OCI-LY1 (cell line): ENCODE measurements around the gene SENP5.

Source experiments
- H2AFZ ChIP-seq: fragments of 200-600 bp; sonication (generic), shearing (Covaris generic); 2 replicates; pipeline ENCODE4 v1.6.0; 2014; ENCODE audit warnings: antibody characterized with exemption, mild to moderate bottlenecking, low read length
- H3F3A ChIP-seq: fragments of 200-600 bp; sonication (generic), shearing (Covaris generic); 2 replicates; pipeline ENCODE4 v1.6.0; 2014; ENCODE audit warnings: mild to moderate bottlenecking, antibody characterized with exemption, low read length, moderate library complexity; ENCODE audit not compliant: insufficient read depth
- H3K27ac ChIP-seq: fragments of 200-600 bp; sonication (generic); 2 replicates; pipeline ENCODE4 v1.5.1; 2014; ENCODE audit warnings: low read length, mixed run types, mild to moderate bottlenecking, low read depth; ENCODE audit not compliant: poor library complexity, severe bottlenecking
- H3K27me3 ChIP-seq: fragments of 200-600 bp; sonication (generic); 2 replicates; pipeline ENCODE4 v1.6.0; 2014; ENCODE audit warnings: antibody characterized with exemption, mild to moderate bottlenecking, low read length, moderate library complexity; ENCODE audit not compliant: insufficient read depth
- H3K36me3 ChIP-seq: fragments of 200-600 bp; sonication (generic); 2 replicates; pipeline ENCODE4 v1.6.1; 2014; ENCODE audit warnings: mild to moderate bottlenecking, antibody characterized with exemption, low read length, moderate library complexity, mixed read lengths; ENCODE audit not compliant: insufficient read depth
- H3K4me1 ChIP-seq: fragments of 200-600 bp; sonication (generic); 2 replicates; pipeline ENCODE4 v1.5.1; 2014; ENCODE audit warnings: mild to moderate bottlenecking, low read length, moderate library complexity; ENCODE audit not compliant: insufficient read depth, severe bottlenecking
- H3K4me2 ChIP-seq: fragments of 200-600 bp; sonication (generic), shearing (Covaris generic); 2 replicates; pipeline ENCODE4 v1.6.1; 2014; ENCODE audit warnings: low read length
- H3K4me3 ChIP-seq: fragments of 200-600 bp; sonication (generic); 2 replicates; pipeline ENCODE4 v1.5.1; 2014; ENCODE audit warnings: low read length, low read depth, mild to moderate bottlenecking, mixed read lengths; ENCODE audit not compliant: poor library complexity, severe bottlenecking
- H3K79me2 ChIP-seq: fragments of 200-600 bp; shearing (Covaris generic); 2 replicates; pipeline ENCODE4 v1.6.1; 2016; ENCODE audit warnings: mixed run types, low read length, mixed read lengths; ENCODE audit not compliant: insufficient read depth
- H3K9ac ChIP-seq: fragments of 200-600 bp; sonication (generic), shearing (Covaris generic); 2 replicates; pipeline ENCODE4 v1.6.1; 2014; ENCODE audit warnings: mild to moderate bottlenecking, low read length, mixed read lengths
- H3K9me2 ChIP-seq: fragments of 200-600 bp; sonication (generic), shearing (Covaris generic); 2 replicates; pipeline ENCODE4 v1.6.1; 2014; ENCODE audit warnings: low read depth, mild to moderate bottlenecking, low read length, mixed read lengths
- H3K9me3 ChIP-seq: fragments of 200-600 bp; shearing (Covaris generic); 2 replicates; pipeline ENCODE4 v1.6.1; 2014; ENCODE audit warnings: low read length, mixed read lengths
- H4K20me1 ChIP-seq: fragments of 200-600 bp; sonication (generic), shearing (Covaris generic); 2 replicates; pipeline ENCODE4 v1.6.0; 2016; ENCODE audit warnings: mild to moderate bottlenecking, low read length; ENCODE audit not compliant: insufficient read depth
- EZH2 ChIP-seq: fragments of 200-600 bp; sonication (generic), shearing (Covaris generic); IDR thresholded peaks from 2 replicates; pipeline ENCODE4 v1.8.0; 2017; ENCODE audit warnings: borderline replicate concordance, mixed run types, mild to moderate bottlenecking, antibody characterized with exemption, low read length, moderate library complexity, mixed read lengths
- TF ChIP-seq, protein P1 (sequence below): fragments of 200-600 bp; sonication (generic), shearing (Covaris generic); IDR thresholded peaks from 2 replicates; pipeline ENCODE4 v1.5.1; 2017; ENCODE audit warnings: mild to moderate bottlenecking, antibody characterized with exemption, low read length, moderate library complexity, mixed read lengths

SENP5 gene

DNA sequence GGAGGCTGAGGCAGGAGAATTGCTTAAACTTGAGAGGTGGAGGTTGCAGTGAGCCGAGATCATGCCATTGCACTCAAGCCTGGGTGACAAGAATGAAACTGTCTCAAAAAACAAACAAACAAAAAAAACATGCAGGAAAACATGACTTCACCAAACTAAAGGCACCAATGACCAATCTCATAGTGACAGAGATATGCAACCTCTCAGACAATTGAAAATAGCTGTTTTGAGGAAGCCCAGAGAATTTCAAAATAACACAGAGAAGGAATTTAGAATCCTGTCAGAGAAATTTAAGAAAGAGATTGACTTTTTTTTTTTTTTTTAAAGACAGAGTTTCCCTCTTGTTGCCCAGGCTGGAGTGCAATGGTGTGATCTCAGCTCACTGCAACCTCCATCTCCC lies 48.5 kb downstream of the SENP5 start:
- H3K36me3 ChIP-seq: peaks cover 33% of the 10 kb centered on the region

GRCh38 chr3:196916995-196917394 lies 49.3 kb downstream of the SENP5 start:
- Histone ChIP-seq H3K27ac (no peak overlapping the region), H3F3A (no peaks in the 10 kb centered on the region), H3K9me3 (peaks cover 9% of the 10 kb centered on the region; the same call in 1 of the 2 replicates), H3K4me2 (no peak overlapping the region), H3K36me3 (peaks cover 34% of the 10 kb centered on the region), H2AFZ (no peak overlapping the region), H3K79me2 (no peaks in the 10 kb centered on the region), H3K4me1 (no peaks in the 10 kb centered on the region), H4K20me1 (no peaks in the 10 kb centered on the region), H3K4me3 (no peak overlapping the region), H3K27me3 (no peaks in the 10 kb centered on the region), H3K9ac (no peak overlapping the region), H3K9me2 (no peaks in the 10 kb centered on the region)
- TF ChIP-seq, protein P1, sequence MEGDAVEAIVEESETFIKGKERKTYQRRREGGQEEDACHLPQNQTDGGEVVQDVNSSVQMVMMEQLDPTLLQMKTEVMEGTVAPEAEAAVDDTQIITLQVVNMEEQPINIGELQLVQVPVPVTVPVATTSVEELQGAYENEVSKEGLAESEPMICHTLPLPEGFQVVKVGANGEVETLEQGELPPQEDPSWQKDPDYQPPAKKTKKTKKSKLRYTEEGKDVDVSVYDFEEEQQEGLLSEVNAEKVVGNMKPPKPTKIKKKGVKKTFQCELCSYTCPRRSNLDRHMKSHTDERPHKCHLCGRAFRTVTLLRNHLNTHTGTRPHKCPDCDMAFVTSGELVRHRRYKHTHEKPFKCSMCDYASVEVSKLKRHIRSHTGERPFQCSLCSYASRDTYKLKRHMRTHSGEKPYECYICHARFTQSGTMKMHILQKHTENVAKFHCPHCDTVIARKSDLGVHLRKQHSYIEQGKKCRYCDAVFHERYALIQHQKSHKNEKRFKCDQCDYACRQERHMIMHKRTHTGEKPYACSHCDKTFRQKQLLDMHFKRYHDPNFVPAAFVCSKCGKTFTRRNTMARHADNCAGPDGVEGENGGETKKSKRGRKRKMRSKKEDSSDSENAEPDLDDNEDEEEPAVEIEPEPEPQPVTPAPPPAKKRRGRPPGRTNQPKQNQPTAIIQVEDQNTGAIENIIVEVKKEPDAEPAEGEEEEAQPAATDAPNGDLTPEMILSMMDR: no peak
- TF ChIP-seq EZH2: no peak

More for the DNA sequence above, 48.5 kb downstream of the SENP5 start:
- Histone ChIP-seq H3K79me2 (no peaks in the 10 kb centered on the region), H3K4me2 (no peak overlapping the region), H3K9me2 (no peaks in the 10 kb centered on the region), H3K9ac (no peak overlapping the region), H3K9me3 (peaks cover 9% of the 10 kb centered on the region; the same call in 1 of the 2 replicates), H3K4me1 (no peaks in the 10 kb centered on the region), H3K4me3 (no peak overlapping the region), H2AFZ (no peak overlapping the region), H3K27ac (no peak overlapping the region), H4K20me1 (no peaks in the 10 kb centered on the region), H3K27me3 (no peaks in the 10 kb centered on the region), H3F3A (no peaks in the 10 kb centered on the region)
- no peak for TF ChIP-seq EZH2
- TF ChIP-seq, protein P1: no peak

- no peak overlapping the region for H2AFZ ChIP-seq
- no peak overlapping the region for H3K27ac ChIP-seq
- H3K4me2 ChIP-seq: no peak overlapping the region
- H3K4me1 ChIP-seq: no peaks in the 10 kb centered on the region
- H3K9me2 ChIP-seq: no peaks in the 10 kb centered on the region
- no peaks in the 10 kb centered on the region for H3K79me2 ChIP-seq
- H3K27me3 ChIP-seq: no peaks in the 10 kb centered on the region
- H3F3A ChIP-seq: no peaks in the 10 kb centered on the region
- peaks cover 48% of the 10 kb centered on the region for H3K36me3 ChIP-seq
- no peak for TF ChIP-seq EZH2
- TF ChIP-seq, protein P1: no peak
- peaks cover 8% of the 10 kb centered on the region; the same call in 1 of the 2 replicates for H3K9me3 ChIP-seq
- no peaks in the 10 kb centered on the region for H4K20me1 ChIP-seq
- H3K9ac ChIP-seq: no peak overlapping the region
- H3K4me3 ChIP-seq: no peak overlapping the region
Measured at GRCh38 chr3:196918968-196919367, 51.2 kb downstream of the SENP5 start.
